HCT116 (cell line): ENCODE results near the gene ASCC2. TPM values are rescaled to one million over a fixed set of nuclear protein-coding genes. Genes with fewer than 3 reads are reported as not detected.
"Not testable (repeated sequence)": the region's sequence is repeated elsewhere in the genome, so short reads cannot be mapped to it uniquely, and the experiment has no call there.

Experiments used
- ATAC-seq: fragments of 200-7000 bp; cut with Tn5 transposase; 2 replicates; pipeline ENCODE4 v1.9.1; 2020; ENCODE audit warnings: mild to moderate bottlenecking, moderate library complexity
- BruUV-seq: library from RNA; stranded (reverse); fragments of 400-500 nt; replicated peaks from 2 replicates; lab custom pipeline; 2021; lab: Mats Ljungman, UMichigan
- CTCF ChIA-PET: fragments of 300-600 bp; sonication (Branson Sonifier 250); formaldehyde crosslinking; loops from one replicate; lab custom pipeline; 2021; ENCODE audit warnings: antibody characterized with exemption; lab: Charles Lee
- POLR2A ChIA-PET: fragments of 300-600, 350-600 bp; sonication (Branson Sonifier 250); formaldehyde crosslinking; loops from one replicate; lab custom pipeline; 2021; ENCODE audit warnings: antibody characterized with exemption; lab: Charles Lee
- RAD21 ChIA-PET, 2 experiments: fragments of 300-600 bp; sonication (Branson Sonifier 250); formaldehyde crosslinking; loops; one replicate each; lab custom pipeline; 2023; ENCODE audit warnings: low total read pairs in 2 of 2; ENCODE audit not compliant: uncharacterized antibody in 2 of 2, unreplicated experiment in 2 of 2, low non-redundant PET in 1 of 2; lab: Charles Lee
- DNase-seq: peaks from one replicate; pipeline ENCODE4 v3.0.0-alpha.2; 2010; ENCODE audit warnings: low read depth, low spot score
- H2AFZ ChIP-seq: fragments of 200-600 bp; shearing (Covaris generic), sonication (generic); 2 replicates; pipeline ENCODE4 v1.6.1; 2017; ENCODE audit warnings: low read depth, mixed run types, mixed read lengths, antibody characterized with exemption, low read length; ENCODE audit not compliant: poor library complexity, severe bottlenecking
- H3K27ac ChIP-seq: 2 replicates; pipeline ENCODE4 v1.5.1; 2012; ENCODE audit warnings: low read depth, low read length
- H3K27me3 ChIP-seq: fragments of 200-600 bp; sonication (generic); 2 replicates; pipeline ENCODE4 v1.6.1; 2016; ENCODE audit warnings: mixed run types, low read length, mixed read lengths; ENCODE audit not compliant: insufficient read depth
- H3K36me3 ChIP-seq, 2 experiments: fragments of 200-500 bp in 1 of 2; fragments of 200-600 bp in 1 of 2; sonication (Bioruptor generic) in 1 of 2; sonication (generic) in 1 of 2; 2 replicates each; pipeline versions ENCODE4 v1.5.1 to v1.6.1; 2014 to 2016; ENCODE audit warnings: low read length in 2 of 2, inconsistent platforms in 1 of 2, mixed read lengths in 1 of 2, mixed run types in 1 of 2; ENCODE audit not compliant: insufficient read depth in 2 of 2, control insufficient read depth in 1 of 2
- H3K4me1 ChIP-seq, 2 experiments: fragments of 200-600 bp in 1 of 2; sonication (generic) in 1 of 2; 2 replicates each; pipeline versions ENCODE4 v1.5.1 to v1.6.1; 2012 to 2017; ENCODE audit warnings: low read length in 2 of 2, inconsistent platforms in 1 of 2, mild to moderate bottlenecking in 1 of 2, mixed read lengths in 1 of 2, mixed run types in 1 of 2, moderate library complexity in 1 of 2; ENCODE audit not compliant: insufficient read depth in 2 of 2, control insufficient read depth in 1 of 2
- H3K4me2 ChIP-seq: fragments of 200-600 bp; sonication (generic); 2 replicates; pipeline ENCODE4 v1.6.1; 2017; ENCODE audit warnings: mixed run types, low read length, mixed read lengths
- H3K4me3 ChIP-seq, 2 experiments: fragments of 200-600 bp in 1 of 2; sonication (generic) in 1 of 2; replicated peaks in 1 of 2; 2 replicates each; pipeline ENCODE4 v1.5.1; 2011 to 2016; ENCODE audit warnings: low read length in 2 of 2, control low read depth in 1 of 2, low read depth in 1 of 2, mild to moderate bottlenecking in 1 of 2, mixed read lengths in 1 of 2, mixed run types in 1 of 2
- H3K79me2 ChIP-seq: fragments of 200-600 bp; sonication (generic); 2 replicates; pipeline ENCODE4 v1.6.1; 2017; ENCODE audit warnings: mild to moderate bottlenecking, mixed run types, low read length, moderate library complexity, mixed read lengths; ENCODE audit not compliant: insufficient read depth
- H3K9ac ChIP-seq: fragments of 200-600 bp; sonication (generic); 2 replicates; pipeline ENCODE4 v1.6.1; 2016; ENCODE audit warnings: low read length, mixed read lengths
- H3K9me2 ChIP-seq: fragments of 200-600 bp; sonication (generic), shearing (Covaris generic); 2 replicates; pipeline ENCODE4 v1.6.1; 2017; ENCODE audit warnings: mixed run types, mild to moderate bottlenecking, moderate library complexity; ENCODE audit not compliant: insufficient read depth
- H3K9me3 ChIP-seq, 2 experiments: fragments of 200-500 bp in 1 of 2; fragments of 200-600 bp in 1 of 2; sonication (Bioruptor generic) in 1 of 2; sonication (generic) in 1 of 2; 2 replicates each; pipeline ENCODE4 v1.6.1; 2014 to 2017; ENCODE audit warnings: low read length in 2 of 2, mixed read lengths in 2 of 2, inconsistent platforms in 1 of 2, low read depth in 1 of 2, mild to moderate bottlenecking in 1 of 2, mixed run types in 1 of 2, moderate library complexity in 1 of 2; ENCODE audit not compliant: control insufficient read depth in 1 of 2, insufficient read depth in 1 of 2
- H4K20me1 ChIP-seq: fragments of 200-600 bp; sonication (generic), shearing (Covaris generic); 2 replicates; pipeline ENCODE4 v1.6.1; 2017; ENCODE audit warnings: mixed run types, mild to moderate bottlenecking, moderate library complexity; ENCODE audit not compliant: insufficient read depth
- CEBPB ChIP-seq: IDR thresholded peaks from 2 replicates; pipeline ENCODE4 v1.6.1; 2012; ENCODE audit warnings: low read depth
- ELF1 ChIP-seq: IDR thresholded peaks from 2 replicates; pipeline ENCODE4 v1.6.1; 2012; ENCODE audit warnings: low read depth, borderline replicate concordance
- EZH2 ChIP-seq: fragments of 200-600 bp; sonication (generic); IDR thresholded peaks from 2 replicates; pipeline ENCODE4 v1.6.1; 2017; ENCODE audit warnings: antibody characterized with exemption, mixed run types
- RAD21 ChIP-seq: IDR thresholded peaks from 2 replicates; pipeline ENCODE4 v1.6.1; 2012; ENCODE audit warnings: low read depth, mild to moderate bottlenecking
- TCF7L2 ChIP-seq: IDR thresholded peaks from 2 replicates; pipeline ENCODE4 v1.7.0; 2011; ENCODE audit warnings: borderline replicate concordance, inconsistent platforms; ENCODE audit not compliant: insufficient read depth, insufficient read length; ENCODE audit errors: extremely low read depth
- YY1 ChIP-seq: IDR thresholded peaks from 2 replicates; pipeline ENCODE4 v1.6.1; 2011; ENCODE audit warnings: low read length, low read depth, moderate library complexity, mild to moderate bottlenecking; ENCODE audit not compliant: insufficient replicate concordance; ENCODE audit errors: extremely low read depth
- ZBTB33 ChIP-seq: IDR thresholded peaks from 2 replicates; pipeline ENCODE4 v1.6.1; 2011; ENCODE audit warnings: mild to moderate bottlenecking, low read length, moderate library complexity; ENCODE audit not compliant: insufficient replicate concordance; ENCODE audit errors: extremely low read depth
- ZNF274 ChIP-seq: fragments of 200-500 bp; sonication (Bioruptor generic); IDR thresholded peaks from 2 replicates; pipeline ENCODE4 v1.6.1; 2014; ENCODE audit warnings: mild to moderate bottlenecking, low read depth, low read length, inconsistent platforms
- intact Hi-C: fragments of 100-400 bp; cut with micrococcal nuclease; formaldehyde crosslinking; loops from 2 replicates; pipeline ENCODE4 v1.10.0; 2022
- total RNA-seq: library from RNA; stranded (reverse); gene quantifications from one replicate; pipeline ENCODE4 v1.2.1, GENCODE V29; 2021; ENCODE audit not compliant: unreplicated experiment

Gene ASCC2
- total RNA-seq, 1 experiment from 2014 or later = 68.6 TPM

GRCh38 chr22:29827726-29828125 lies 10.3 kb downstream of the ASCC2 start:
- intact Hi-C loops, H3K4me2 ChIP-seq, H3K79me2 ChIP-seq, H3K4me1 ChIP-seq, H2AFZ ChIP-seq, H3K9me3 ChIP-seq, DNase-seq, H3K27ac ChIP-seq, H3K4me3 ChIP-seq, H3K9ac ChIP-seq, H3K9me2 ChIP-seq, CTCF ChIA-PET, H3K27me3 ChIP-seq, POLR2A ChIA-PET, ATAC-seq, H4K20me1 ChIP-seq, BruUV-seq: not testable (repeated sequence)
- peaks cover 21 to 22% of the 10 kb centered on the region in 2 experiments; a peak in 2 of 4 replicates for H3K36me3 ChIP-seq
- RAD21 ChIA-PET = interaction anchor here in 1 of 2 experiments (0.6 kb wide), 1 partner anchor 20 kb away, joined by 3 read pairs; no protein-coding TSS in a partner anchor

DNA sequence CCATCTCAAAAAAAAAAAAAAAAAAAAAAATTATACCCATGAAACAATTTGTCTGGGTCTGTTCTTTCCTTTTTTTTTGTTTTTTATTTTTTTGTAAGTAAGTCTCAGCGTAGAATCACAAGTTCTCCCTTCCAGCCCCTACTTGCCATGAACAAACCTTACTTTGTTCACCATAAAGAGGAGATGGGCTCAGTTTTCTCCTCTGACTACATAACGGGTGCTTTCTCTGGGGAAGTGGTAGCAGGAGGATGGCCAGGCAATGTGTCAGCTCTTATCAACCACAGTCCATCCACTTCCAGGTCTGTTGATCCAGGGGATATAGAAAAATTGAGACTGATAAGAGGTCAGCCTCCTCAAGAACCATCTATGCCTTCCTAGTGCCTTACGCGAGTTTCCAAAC lies 11.0 kb downstream of the ASCC2 start:
- Histone ChIP-seq H4K20me1 (peaks cover under 1% of the 10 kb centered on the region; the same call in 1 of the 2 replicates), H3K79me2 (peaks cover 10% of the 10 kb centered on the region; the same call in 1 of the 2 replicates), H3K36me3 (peaks cover 20 to 23% of the 10 kb centered on the region in 2 experiments; a peak in 2 of 4 replicates), H3K9me3 (no peaks in the 10 kb centered on the region), H3K27me3 (no peaks in the 10 kb centered on the region), H3K4me1 (peaks cover 0 to 4% of the 10 kb centered on the region in 2 experiments; a peak in 2 of 4 replicates), H3K9me2 (no peaks in the 10 kb centered on the region), H3K9ac (no peak overlapping the region), H3K4me2 (no peak overlapping the region), H3K4me3 (no peak overlapping the region), H2AFZ (no peak overlapping the region), H3K27ac (no peak overlapping the region)
- TF ChIP-seq CEBPB (no peak), ZBTB33 (no peak), RAD21 (no peak), TCF7L2 (no peak), EZH2 (no peak), ZNF274 (no peak), YY1 (no peak), ELF1 (no peak)
- intact Hi-C loops = no loop called here
- POLR2A ChIA-PET = interaction anchor here (0.7 kb wide), 1 partner anchor 28 kb away, joined by 3 read pairs; no protein-coding TSS in a partner anchor
- BruUV-seq = no TSS peak
- CTCF ChIA-PET = no interaction called here
- ATAC-seq = no peak
- no peak for DNase-seq
- RAD21 ChIA-PET = interaction anchor here in 1 of 2 experiments (0.6 kb wide), 1 partner anchor 19 kb away, joined by 3 read pairs; no protein-coding TSS in a partner anchor
